NCI-H526 treated with DMSO at 0.1 percent for 48 hours (cell line): ENCODE results near the gene SHROOM2.
"Not testable (repeated sequence)": the region's sequence is repeated elsewhere in the genome, so short reads cannot be mapped to it uniquely, and the experiment has no call there.

Source experiments
- DNase-seq: peaks from one replicate; lab custom pipeline; 2025; lab: John Stamatoyannopoulos, UW

Gene SHROOM2, protein sequence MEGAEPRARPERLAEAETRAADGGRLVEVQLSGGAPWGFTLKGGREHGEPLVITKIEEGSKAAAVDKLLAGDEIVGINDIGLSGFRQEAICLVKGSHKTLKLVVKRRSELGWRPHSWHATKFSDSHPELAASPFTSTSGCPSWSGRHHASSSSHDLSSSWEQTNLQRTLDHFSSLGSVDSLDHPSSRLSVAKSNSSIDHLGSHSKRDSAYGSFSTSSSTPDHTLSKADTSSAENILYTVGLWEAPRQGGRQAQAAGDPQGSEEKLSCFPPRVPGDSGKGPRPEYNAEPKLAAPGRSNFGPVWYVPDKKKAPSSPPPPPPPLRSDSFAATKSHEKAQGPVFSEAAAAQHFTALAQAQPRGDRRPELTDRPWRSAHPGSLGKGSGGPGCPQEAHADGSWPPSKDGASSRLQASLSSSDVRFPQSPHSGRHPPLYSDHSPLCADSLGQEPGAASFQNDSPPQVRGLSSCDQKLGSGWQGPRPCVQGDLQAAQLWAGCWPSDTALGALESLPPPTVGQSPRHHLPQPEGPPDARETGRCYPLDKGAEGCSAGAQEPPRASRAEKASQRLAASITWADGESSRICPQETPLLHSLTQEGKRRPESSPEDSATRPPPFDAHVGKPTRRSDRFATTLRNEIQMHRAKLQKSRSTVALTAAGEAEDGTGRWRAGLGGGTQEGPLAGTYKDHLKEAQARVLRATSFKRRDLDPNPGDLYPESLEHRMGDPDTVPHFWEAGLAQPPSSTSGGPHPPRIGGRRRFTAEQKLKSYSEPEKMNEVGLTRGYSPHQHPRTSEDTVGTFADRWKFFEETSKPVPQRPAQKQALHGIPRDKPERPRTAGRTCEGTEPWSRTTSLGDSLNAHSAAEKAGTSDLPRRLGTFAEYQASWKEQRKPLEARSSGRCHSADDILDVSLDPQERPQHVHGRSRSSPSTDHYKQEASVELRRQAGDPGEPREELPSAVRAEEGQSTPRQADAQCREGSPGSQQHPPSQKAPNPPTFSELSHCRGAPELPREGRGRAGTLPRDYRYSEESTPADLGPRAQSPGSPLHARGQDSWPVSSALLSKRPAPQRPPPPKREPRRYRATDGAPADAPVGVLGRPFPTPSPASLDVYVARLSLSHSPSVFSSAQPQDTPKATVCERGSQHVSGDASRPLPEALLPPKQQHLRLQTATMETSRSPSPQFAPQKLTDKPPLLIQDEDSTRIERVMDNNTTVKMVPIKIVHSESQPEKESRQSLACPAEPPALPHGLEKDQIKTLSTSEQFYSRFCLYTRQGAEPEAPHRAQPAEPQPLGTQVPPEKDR (N-terminal part only)

DNA sequence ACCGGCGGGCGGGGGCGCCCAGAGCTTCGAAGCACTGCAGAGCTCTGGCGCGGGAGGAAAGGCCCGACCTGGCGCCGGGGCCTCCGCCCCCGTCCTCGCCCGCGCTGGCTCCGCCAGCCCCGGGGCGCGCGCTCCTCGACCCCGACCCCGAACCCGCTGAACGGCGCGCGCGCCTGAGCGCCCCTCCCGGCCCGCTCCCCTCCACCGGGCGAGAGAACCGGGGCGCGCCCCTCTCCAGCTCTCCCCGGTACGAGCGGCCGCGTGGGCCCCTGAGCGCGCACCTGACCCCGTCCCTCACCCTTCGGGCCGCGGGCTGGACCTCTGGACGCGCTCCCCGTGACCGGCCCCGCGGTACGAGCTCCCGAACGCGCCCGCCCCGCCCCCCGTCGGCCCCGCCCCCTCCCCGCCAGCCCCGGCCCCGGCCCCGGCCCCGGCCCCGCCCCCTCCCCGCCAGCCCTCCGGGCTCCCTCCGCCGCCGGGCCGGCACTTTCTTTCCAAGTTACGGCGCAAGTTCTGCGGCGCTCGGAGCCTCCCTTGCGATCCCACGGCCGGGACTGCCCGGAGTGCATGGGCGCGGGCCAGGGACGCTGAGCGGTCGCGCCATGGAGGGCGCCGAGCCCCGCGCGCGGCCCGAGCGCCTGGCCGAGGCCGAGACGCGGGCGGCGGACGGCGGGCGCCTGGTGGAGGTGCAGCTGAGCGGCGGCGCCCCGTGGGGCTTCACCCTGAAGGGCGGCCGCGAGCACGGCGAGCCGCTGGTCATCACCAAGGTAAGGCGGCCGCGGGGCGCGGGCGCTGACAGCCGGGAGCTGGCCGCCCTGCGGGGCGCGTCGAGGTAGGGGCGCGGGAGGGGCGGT lies at the start of gene SHROOM2:
Gene SHROOM2, plus strand, starts transcription at position 486 of the 854 bp plus-strand sequence. Its CDS starts 117 bp downstream, at position 603.
- DNase-seq, result peak; percentile 44

DNA sequence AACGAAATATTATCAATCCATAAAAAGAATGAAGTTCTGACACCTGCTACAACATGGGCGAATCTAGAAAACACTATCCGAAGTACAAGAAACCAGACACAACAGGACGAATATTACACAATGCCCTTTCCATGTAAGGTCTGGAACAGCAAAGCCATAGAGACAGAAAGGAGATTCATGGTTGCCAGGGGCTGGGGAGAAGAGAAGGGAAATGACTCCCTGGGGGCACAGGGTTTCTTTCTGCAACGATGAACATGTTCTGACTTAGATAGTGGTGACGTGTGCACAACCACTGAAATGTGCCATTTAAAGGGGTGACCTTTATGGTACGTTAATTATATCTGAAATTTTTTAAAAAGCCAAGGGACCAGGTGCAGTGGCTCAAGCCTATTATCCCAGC lies 48.9 kb upstream of the SHROOM2 start:
- peak; percentile 14 for DNase-seq

DNA sequence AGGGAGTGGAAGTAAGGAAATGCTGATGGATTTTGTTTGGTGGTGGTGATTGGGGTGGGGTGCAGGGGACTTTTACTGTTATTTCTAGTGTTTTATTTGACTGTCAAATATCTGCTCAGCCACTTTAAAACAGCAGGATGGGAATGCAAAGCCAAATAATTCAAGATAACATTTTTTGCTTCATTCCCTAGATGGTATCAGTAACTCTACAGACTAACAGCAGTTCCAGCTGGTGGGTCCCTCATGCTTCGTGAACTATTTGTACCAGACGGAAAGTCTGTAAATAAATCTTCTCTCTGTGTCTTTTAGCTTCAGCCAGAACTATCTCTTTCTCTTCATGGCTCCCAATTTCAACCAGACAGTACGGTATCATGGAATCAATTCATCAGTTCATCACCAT lies 48.1 kb upstream of the SHROOM2 start:
- peak; percentile 65 for DNase-seq

DNA sequence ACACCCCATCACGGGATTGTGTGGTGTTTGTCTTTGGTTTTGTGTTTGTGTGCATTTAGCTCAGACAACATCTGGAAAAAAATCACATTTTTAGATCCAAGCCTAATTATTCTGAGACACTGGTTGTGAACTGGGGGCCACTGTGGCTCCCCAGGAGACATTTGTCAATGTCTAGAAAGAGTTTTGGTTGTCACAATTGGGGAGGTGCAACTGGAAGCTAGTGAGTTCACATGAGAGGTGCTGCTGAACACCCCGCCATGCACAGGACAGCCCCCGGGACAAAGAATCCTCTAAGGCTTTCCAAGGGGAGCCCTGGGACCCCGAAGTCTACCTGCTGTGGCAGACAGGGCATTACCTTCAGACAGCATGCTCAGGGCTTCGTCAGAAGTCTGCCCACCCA lies 47.1 kb upstream of the SHROOM2 start:
- DNase-seq, result no peak

DNA sequence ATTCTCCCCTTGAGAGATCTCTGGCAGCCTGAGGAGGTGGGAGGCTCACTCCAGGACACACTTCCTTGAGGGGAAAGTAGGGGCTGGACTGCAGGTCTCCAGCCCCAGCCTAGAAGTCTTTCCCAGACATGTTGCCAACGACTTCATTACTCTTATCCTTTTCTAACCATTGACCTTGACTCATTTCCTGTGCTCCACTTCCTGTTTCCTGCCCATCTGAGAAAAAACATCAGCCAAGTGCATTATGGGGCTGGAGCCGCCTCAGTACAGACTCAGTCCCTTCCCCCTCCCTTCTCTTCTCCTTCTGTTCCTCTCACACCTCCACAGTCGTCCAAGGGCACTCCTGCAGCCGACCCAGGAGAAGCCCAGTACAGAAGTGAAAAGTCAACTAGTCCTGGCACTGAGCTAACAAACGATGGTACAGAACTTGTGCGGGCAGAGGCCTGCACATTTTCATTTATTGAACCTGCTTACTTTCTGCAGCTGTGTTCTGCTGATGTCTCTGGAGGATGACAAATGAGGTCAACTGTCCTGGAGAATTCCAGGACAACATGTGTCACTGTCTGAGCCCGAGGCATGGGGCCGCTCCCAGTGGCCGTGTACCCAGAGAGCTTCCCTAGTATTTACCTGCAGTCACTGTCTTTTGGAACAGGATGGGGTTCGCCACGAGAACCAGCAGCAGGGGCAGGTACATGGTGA lies 40.7 kb upstream of the SHROOM2 start:
- no peak for DNase-seq

DNA sequence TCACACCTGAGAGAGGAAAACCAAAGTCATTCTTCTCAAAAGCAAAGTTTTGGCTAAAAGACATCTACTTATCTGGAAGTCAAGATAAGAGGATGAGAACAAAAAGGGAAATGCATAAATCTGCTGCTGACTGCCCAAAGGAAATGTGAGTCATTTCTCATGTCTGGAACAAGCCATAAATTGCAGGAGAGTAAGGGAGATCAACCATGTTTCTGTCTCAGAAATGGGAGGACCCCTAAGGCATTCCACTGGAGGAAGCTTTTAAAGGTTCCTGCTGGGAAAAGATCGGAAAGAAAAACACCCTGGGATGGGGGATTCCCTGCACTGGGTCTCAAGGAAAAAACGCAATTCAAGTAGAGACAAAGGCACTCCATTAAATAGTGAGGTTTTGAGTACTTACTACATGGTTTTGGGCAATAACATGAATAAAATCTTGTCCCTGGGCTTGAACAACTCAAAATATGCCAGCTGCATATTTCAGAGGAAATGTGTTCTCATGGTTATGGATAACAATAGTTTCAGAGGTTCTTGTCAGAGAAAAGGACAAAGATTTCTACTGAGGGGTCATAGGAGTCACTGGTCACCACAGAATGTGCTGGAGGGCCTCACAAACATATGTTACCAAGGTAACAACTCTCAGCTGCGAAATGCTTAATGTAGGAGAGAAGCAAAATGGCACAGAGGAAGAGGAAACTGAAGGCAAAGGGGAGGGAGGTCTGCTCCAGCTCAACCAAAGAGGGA lies 39.9 kb upstream of the SHROOM2 start:
- DNase-seq, result no peak

DNA sequence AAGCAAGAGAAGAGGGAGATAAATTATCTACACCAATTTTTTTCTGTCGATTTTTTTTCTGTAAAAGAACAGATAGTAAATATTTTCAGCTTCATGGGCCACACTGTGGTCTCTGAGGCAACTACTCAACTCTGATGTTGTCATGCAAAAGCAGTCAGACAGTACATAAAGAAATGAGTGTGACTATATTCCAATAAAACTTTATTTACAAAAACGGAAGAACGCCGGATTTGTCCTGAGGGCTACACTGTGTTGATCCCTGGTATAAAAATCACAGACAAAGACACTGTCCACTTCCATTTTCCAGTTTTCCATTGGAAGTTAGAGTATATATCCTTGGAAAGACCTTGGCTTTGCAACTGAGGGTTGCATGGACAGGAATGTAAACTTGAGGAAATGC lies 38.6 kb upstream of the SHROOM2 start:
- DNase-seq, result no peak

DNA sequence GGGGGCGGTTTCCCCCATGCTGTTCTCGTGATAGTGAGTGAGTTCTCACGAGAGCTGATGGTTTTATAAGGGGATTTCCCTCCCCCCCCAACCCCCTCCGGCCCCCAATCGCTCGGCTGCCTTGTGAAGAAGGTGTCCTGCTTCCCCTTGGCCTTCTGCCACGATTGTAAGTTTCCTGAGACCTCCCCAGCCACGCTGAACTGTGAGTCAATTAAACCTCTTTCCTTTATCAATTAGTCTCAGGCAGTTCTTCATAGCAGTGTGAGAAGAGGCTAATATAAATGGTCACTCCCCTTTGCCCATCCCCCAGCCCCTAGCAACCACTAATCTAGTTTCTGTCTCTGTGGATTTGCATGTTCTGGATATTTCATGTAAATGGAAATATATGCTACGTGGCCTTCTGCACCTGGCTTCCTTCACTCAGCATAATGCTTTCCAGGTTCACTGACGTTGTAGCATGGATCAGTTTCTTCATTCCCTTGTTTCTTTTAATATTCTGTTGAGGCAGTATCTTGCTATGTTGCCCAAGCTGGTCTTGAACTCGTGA lies 37.0 kb upstream of the SHROOM2 start:
- DNase-seq, result peak; percentile 88

DNA sequence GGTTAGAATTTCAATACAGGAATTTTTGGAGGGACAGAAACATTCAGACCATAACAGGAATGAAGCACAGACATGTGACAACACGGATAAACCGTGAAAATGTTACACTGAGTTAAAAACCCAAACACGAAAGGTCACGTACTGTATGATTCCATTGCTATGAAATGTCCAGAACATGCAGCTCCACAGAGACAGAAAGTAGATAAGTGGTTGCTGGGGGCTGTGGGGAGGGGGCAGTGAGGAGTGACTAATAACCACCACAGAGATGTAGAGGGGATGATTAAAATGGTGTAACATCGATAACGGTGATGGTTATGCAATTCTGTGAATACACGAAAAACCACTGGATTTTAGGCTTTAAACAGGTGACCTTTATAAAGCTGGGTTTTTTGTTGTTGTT lies 28.9 kb upstream of the SHROOM2 start:
- no peak for DNase-seq

DNA sequence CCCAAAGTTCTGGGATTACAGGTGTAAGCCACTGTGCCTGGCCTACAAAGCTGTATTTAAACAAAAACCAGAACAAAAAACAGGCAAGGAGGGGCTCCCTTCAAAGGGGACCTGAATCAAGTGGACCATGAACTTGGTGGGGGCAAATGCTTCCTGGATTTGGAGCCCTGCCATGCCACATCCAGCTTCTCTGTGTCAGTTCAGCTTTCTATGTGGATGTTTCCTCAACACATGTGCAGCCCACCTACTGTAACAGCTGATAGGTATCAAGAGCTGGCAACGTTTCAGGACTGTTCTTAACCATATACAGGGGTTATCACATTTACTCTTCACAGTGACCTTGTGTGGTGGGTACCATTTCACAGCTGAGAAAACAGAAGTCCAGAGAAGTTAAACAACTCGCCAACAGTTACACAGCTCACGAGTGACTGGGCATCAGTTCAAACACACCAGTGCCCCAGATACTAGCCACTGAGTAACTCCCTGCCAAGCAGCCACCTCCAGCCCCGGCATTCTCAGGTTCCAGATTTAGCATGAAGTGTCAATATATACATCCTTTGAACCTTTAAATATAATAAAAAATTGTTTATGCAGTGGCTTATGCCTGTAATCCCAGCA lies 28.1 kb upstream of the SHROOM2 start:
- DNase-seq, result no peak

DNA sequence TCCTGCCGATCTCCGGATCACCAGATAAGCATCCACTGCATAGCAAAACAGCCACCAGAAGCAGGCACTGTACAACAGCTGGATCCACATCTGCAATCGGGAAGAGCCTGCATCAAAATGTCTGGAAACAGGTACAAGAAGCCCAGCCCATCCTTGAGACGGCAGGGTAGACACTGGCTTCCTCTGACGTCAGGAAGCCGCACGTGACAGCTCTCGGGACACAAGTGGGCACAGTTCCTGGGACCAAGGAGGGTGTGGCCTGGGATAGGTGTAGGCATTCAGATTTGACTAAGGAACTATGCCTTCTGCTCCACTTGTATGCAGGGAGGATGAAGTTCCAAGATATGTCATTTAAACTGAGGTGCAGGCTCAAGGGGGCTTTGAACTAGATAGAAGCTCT lies 26.9 kb upstream of the SHROOM2 start:
- no peak for DNase-seq

DNA sequence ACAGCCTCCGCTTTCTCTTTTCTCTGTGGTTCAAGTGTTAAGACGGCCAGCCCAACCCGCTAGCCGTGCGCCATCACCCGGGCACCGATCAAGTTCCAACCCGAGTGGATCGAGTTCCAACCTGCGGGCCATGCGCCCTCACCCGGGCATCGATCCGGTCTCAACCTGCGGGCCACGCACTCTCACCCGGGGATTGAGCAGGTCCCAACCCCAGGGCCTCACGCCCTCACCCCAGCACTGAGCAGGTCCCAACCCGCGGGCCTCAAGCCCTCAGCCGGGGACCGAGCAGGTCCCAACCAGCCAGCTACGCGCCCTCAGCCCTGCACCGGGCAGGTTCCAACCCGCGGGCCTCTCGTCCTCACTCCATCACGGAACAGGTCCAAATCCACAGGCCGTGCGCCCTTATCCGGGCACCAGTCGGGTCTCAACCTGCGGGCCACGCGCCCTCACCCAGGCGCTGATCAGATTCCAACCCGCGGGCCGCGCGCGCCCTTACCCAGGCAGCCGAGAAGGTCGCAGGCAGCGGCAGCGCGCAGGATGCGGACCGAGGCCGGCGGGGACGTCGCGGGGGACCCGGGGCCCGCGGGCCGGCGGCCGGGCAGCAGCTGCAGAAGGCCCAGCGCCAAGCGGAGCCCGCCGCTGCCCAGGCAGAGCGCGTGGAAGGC lies 21.0 kb upstream of the SHROOM2 start:
- no peak for DNase-seq

DNA sequence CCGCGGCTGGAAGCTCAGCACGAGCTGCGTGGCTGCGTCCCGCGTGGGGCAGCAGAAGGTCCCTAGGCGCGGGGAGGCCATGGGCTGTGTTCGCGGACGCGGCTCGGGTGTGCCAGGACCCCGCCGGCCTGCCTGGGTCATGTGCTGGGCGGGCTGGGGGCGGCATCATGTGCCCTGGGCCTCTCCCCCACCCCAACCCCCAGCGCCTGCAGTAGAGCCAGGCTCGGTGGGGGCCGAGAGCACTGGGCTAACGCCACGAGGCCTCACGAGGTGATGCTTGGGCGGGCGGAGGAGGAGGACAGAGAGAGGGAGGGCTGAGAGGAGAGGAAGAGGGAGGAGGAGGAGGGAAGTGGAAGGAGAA lies 20.5 kb upstream of the SHROOM2 start, which contains the start of gene GPR143:
Gene GPR143, minus strand, starts transcription at position 111 of the 361 bp plus-strand sequence. Its CDS starts 30 bp downstream, at position 81.
- no peak for DNase-seq

DNA sequence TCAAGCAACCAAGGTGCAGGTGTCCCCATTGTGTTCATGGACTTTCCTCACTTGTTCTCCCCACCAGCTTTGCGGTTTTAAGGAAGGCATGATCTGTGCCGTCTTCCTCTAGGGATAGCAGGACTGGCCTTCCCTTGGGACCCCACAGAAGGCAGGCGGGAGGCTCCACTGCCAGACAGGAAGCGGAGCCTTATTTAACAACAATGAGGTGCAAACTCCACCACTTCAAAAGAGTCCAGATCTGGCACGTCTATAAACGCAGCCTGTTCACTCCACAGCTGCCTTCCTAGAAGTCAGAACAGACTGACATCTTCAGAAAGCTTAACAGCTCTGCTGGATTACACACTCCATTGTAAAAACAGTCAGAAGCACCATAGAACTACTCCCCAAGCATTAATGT lies 18.9 kb upstream of the SHROOM2 start:
- peak; percentile 44 for DNase-seq

DNA sequence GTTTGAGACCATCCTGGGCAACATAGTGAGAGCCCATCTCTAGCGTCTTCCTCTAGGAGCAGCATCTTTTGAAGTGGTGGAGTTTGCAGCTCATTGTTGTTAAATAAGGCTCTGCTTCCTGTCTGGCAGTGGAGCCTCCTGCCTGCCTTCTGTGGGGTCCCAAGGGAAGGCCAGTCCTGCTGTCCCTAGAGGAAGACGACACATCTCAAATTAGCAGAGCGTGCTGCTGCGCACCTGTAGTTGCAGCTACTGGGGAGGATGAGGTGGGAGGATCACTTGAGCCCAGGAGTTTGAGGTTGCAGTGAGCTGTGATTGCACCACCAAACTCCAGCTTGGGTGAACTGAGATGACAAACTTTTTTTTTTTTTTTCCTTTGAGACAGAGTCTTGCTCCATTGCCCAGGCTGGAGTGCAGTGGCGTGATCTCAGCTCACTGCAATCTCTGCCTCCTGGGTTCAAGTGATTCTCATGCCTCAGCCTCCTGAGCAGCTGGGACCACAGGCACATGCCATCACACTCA lies 17.8 kb upstream of the SHROOM2 start:
- DNase-seq, result not testable (repeated sequence)

DNA sequence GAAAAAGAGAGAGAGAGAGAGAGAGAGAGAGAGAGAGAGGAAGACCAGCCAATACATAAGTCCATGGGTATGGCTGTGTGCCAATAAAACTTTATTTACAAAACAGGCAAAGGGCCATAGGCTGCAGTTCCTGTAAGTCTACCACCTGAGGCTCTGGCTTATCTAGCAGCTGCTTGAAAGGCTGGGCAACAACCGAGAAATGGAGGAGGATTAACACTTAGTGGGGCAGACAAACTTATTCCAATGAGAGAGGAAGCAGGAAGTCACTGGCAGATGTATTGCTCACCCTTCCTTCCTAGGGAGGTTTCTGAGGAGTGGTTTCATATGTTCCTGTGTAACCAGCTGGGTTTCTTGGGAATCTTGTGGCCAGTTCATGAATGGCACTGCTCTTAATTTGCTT lies 15.9 kb upstream of the SHROOM2 start:
- no peak for DNase-seq

DNA sequence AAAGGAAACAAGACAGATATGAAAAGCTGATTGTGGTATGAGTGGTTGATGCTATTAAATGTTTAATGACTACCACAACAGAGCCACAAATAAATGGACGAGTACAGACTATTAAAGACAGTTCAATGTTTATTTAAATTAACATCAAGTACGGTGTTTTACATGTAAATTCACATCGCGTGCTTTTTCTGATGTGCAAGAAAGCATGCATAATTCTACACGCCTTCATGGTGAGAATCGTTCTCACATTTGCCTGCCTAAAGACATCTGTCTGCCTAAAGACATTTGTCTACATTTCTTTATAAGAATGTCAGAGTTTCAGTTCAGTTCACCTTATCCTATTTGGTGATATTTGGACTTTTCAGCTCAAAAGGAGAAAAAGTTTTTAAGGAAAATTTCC lies 13.3 kb upstream of the SHROOM2 start:
- peak; percentile 17 for DNase-seq

DNA sequence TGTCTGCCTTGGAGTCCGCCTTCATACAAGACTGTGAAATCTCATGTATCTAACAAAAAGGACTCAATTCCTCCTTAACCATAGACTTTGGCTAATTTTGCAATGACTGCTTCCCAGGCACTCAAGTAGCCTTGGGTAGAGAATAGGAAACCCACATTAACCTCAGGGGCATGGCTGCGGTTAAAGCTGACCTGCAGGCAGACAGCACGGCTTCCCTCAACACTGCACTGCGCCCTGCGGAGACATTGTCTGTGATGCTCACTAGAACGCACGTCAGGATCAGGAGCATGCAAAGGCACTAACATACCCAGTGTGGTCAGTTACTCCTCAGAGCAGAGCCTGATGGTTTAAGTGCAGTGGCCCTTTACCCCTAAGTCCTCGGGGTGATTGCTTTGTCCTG lies 10.3 kb upstream of the SHROOM2 start:
- no peak for DNase-seq
